Mesodermal cell (in vitro differentiated cells): Measurements from ENCODE around the gene RPL13.

Experiments used
- H3K27ac ChIP-seq: 2 replicates; pipeline ENCODE4 v1.7.0; 2013; ENCODE audit warnings: mild to moderate bottlenecking, low read depth, low read length, moderate library complexity; ENCODE audit not compliant: severe bottlenecking
- H3K36me3 ChIP-seq: 2 replicates; pipeline ENCODE4 v1.7.1; 2013; ENCODE audit warnings: mild to moderate bottlenecking, low read length, moderate library complexity; ENCODE audit not compliant: control insufficient read depth, insufficient read depth
- H3K4me1 ChIP-seq: one replicate; pipeline ENCODE4 v1.7.1; 2013; ENCODE audit warnings: mild to moderate bottlenecking, low read length; ENCODE audit not compliant: insufficient read depth, control insufficient read depth, poor library complexity, severe bottlenecking
- H3K4me3 ChIP-seq: 2 replicates; pipeline ENCODE4 v1.7.0; 2013; ENCODE audit warnings: low read length, control low read depth, mild to moderate bottlenecking; ENCODE audit not compliant: insufficient read depth, poor library complexity, severe bottlenecking; ENCODE audit errors: extremely low read depth
- H3K9me3 ChIP-seq: 2 replicates; pipeline ENCODE4 v1.7.1; 2013; ENCODE audit warnings: mild to moderate bottlenecking, low read length, moderate library complexity; ENCODE audit not compliant: control insufficient read depth
- WGBS, 2 experiments: methylation state at CpG; one replicate each; pipeline ENCODE4 v1.1.5; 2013; ENCODE audit warnings: missing lambda C conversion rate in 2 of 2; ENCODE audit not compliant: insufficient coverage in 2 of 2; 5-methylcytosine and 5-hydroxymethylcytosine counted together

The RPL13 gene

DNA sequence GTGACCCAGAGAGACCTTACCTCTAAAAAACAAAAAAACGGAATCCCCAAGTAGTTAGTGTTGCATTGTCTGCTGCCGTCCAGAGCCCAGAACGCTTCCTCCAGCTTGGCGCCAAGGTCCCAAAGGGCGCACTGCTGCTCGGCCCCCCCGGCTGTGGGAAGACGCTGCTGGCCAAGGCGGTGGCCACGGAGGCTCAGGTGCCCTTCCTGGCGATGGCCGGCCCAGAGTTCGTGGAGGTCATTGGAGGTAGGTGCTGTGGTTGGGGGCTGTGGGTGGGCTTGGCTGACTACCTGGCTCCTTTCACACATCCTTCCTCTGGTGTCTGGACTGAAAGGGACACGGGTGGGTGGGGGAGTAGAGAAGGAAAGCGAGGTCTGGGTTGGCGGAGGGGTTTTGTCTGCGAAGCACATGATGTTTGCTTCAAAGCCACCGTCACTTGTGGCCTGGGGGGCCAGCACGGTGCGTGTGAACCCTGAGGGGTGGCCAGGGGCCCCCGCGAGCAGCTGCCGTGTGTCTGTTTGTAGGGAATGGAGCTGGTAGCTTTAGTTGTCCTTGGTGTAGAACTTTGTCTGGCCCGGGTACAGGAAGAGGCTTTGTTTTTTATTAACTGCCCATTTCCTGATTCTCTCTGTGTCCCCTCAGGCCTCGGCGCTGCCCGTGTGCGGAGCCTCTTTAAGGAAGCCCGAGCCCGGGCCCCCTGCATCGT lies 28.5 kb upstream of the RPL13 start:
- Histone ChIP-seq H3K4me1 (no peaks in the 10 kb centered on the region), H3K36me3 (peaks cover 85% of the 10 kb centered on the region), H3K27ac (no peak overlapping the region), H3K4me3 (no peak overlapping the region), H3K9me3 (no peaks in the 10 kb centered on the region)
- WGBS, 2 experiments: 97 to 98% methylated on average over 20 to 25 of the region's 31 CpGs

DNA sequence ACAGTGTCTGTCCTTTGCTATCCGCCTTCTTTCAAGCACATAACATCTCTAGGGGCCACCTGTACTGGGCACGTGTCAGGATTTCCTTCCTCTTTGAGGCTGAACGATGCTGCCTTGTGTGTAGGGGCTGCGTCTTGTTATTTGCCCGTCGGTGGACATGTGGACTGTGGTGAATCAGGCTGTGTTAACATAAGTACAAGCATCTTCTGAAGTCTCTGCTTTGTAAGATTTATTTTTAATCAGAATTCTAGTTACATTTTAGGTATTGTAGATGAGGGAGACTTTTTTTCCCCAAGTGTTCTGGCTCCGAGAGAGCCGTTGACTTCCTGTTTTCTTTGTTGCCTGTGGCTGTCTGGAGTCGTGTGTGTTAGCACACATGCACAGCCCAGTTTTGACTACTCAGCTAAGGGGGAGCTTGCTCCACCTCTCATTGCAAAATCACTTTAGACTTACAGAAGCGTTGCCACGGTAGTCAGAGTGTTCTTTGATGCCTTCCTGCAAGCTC lies 26.2 kb upstream of the RPL13 start:
- Histone ChIP-seq H3K36me3 (peaks cover 82% of the 10 kb centered on the region), H3K27ac (no peak overlapping the region), H3K9me3 (no peaks in the 10 kb centered on the region), H3K4me1 (no peaks in the 10 kb centered on the region), H3K4me3 (no peak overlapping the region)
- WGBS, 2 experiments: 97% methylated on average over 9 to 10 of the region's 11 CpGs

DNA sequence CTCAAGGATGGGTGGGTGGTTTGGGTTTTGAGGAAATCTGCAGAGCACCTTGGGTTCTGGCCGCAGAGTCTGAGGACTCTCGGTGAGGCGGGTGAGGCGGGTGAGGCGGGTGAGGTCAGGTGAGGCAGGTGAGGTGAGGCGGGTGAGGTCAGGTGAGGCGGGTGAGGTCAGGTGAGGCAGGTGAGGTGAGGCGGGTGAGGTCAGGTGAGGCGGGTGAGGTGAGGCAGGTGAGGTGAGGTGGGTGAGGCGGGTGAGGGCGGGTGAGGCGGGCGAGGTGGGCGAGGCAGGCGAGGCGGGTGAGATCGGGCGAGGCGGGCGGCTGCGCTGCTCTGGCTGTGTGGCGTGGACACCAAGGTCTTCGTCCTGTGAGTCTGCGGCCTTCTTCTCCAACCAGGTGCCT lies 24.1 kb upstream of the RPL13 start:
- no peaks in the 10 kb centered on the region for H3K4me1 ChIP-seq
- H3K36me3 ChIP-seq: peaks cover 83% of the 10 kb centered on the region
- no peak overlapping the region for H3K27ac ChIP-seq
- no peaks in the 10 kb centered on the region for H3K9me3 ChIP-seq
- WGBS, 2 experiments: 97% methylated on average over 5 to 14 of the region's 24 CpGs
- no peak overlapping the region for H3K4me3 ChIP-seq

DNA sequence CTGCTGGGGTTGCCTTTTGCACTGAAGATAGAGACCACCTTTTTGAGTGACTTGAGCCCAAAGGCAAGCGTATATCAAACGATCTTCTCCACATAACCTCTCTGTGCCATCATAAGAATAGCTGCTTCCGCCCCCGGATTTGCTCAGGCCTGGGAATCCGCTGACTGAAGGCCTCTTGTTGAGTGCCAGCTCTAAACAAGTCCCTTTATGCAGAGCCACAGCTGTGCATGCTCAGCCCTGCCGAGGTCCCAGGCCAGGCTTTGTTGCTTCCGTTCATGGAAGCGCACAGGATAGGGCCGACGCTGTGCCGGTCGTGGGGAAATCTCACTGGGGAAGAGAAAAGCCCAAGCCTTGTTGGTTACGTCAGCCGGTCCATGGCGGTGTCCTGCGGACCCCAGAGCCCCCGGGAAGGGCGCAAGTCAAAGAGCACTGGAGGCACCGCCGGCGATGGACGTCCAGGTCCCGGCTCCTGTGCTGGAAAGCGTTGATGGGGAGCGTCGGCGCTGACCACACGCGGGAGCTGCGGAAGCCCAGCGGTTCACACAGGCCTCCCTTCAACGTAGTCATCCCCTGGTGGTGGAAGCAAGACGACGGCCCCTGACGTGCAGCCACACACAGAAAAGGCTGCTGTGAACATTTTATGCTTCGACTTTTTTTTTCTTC lies 23.5 kb upstream of the RPL13 start:
- Histone ChIP-seq H3K27ac (no peak overlapping the region), H3K9me3 (no peaks in the 10 kb centered on the region), H3K4me3 (no peak overlapping the region), H3K4me1 (no peaks in the 10 kb centered on the region), H3K36me3 (peaks cover 83% of the 10 kb centered on the region)
- 95% methylated on average over 35 to 36 of the region's 36 CpGs for WGBS, 2 experiments

DNA sequence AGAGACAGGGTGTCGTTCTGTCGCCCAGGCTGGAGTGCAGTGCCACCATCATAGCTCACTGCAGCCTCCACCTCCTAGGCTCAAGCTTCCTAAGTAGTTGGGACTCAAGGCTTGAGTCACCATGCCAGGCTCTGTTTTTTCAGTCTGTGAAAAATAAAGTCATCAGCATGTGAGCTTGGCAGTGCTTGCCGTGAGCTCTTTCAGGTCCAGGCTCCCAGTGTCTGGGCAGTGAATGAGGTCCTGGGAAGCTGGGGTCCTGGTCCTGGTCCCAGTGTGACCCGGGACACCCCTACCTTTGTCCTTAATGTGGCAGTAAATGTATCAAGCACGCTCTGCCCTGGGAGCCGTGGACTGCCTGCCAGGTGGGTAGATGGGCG lies 22.9 kb upstream of the RPL13 start:
- Histone ChIP-seq H3K27ac (no peak overlapping the region), H3K9me3 (no peaks in the 10 kb centered on the region), H3K36me3 (peaks cover 81% of the 10 kb centered on the region), H3K4me1 (no peaks in the 10 kb centered on the region), H3K4me3 (no peak overlapping the region)
- WGBS, 2 experiments: 92 to 99% methylated on average over 7 of the region's 7 CpGs

DNA sequence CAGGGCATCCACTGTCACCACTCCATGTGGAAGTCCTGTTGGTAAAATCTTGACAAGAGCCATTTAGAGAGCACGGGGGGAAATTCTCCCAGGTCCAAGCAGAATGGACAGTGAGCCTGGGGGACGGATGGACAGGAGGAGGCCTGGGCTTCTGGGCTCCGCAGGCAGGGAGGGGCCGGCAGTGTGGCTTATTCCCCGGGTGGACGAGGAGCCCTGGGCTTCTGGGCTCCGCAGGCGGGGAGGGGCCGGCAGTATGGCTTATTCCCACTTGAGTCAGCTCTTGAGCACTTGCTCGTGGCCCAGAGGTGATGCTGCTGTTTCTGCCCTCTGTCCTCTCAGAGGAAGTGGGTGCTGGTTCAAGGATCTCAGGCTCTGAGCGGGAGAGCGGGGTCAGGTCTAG lies 22.2 kb upstream of the RPL13 start:
- WGBS, 2 experiments: 98 to 100% methylated on average over 10 to 11 of the region's 12 CpGs
- no peaks in the 10 kb centered on the region for H3K9me3 ChIP-seq
- H3K36me3 ChIP-seq: peaks cover 76% of the 10 kb centered on the region
- H3K27ac ChIP-seq: no peak overlapping the region
- no peaks in the 10 kb centered on the region for H3K4me1 ChIP-seq
- H3K4me3 ChIP-seq: no peak overlapping the region

DNA sequence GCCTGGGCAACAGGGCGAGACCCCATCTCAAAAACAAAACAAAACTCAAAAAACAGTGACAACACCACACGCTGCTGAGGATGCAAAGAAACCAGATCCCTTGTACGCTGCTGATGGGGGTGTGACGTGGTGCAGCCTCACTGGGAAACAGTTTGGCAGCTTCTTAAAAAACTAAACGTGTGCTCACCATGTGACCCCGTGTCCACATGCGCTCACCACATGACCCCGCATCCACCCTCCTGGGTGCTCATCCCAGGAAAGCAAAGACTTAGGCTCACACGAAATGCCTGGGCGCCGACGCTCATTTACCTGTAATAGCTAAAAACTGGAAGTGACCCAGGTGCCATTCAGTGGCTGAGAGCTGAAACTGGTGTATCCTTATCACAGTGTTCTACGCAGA lies 19.9 kb upstream of the RPL13 start:
- H3K9me3 ChIP-seq: no peaks in the 10 kb centered on the region
- H3K27ac ChIP-seq: no peak overlapping the region
- WGBS, 2 experiments: 91 to 93% methylated on average over 13 of the region's 13 CpGs
- peaks cover 74% of the 10 kb centered on the region for H3K36me3 ChIP-seq
- no peak overlapping the region for H3K4me3 ChIP-seq
- H3K4me1 ChIP-seq: no peaks in the 10 kb centered on the region

DNA sequence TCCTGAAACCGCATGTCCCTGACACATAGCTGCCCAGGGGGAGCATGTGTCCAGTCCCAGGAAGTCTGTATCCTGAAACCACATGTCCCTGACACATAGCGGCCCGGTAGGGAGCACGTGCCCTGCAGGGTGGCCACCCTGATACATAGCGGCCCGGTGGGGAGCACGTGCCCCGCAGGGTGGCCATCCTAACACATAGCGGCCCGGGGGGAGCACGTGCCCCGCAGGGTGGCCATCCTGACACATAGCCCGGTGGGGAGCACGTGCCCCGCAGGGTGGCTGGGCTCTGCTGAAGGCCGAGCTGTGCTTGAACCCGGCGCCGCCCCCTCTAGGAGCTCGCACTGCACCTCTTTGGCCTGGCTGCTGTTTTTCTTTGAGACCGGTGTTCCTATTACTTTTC lies 18.7 kb upstream of the RPL13 start:
- Histone ChIP-seq H3K9me3 (no peaks in the 10 kb centered on the region), H3K36me3 (peaks cover 76% of the 10 kb centered on the region), H3K27ac (no peak overlapping the region), H3K4me1 (no peaks in the 10 kb centered on the region), H3K4me3 (no peak overlapping the region)
- WGBS, 2 experiments: 92 to 93% methylated on average over 17 to 21 of the region's 21 CpGs

DNA sequence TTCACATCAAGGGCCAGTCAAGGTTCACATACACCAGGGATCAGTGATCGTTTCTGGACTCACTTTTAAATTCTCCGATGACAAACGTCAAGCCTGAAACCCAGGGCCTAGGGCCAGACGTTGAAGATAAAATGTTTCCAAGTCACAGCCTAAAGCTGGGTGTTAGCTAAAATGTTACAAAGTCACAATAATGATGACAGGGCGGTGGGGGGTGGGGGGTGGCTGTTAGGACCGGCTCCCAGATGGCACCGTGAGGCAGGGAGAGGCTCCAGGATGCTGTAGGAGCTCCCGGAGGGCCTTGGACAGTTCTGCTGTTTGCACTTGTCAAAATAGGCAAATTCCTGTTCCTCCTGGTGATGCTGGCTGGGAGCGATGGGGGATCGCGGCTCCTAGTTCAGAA lies 16.4 kb upstream of the RPL13 start:
- H3K36me3 ChIP-seq: peaks cover 82% of the 10 kb centered on the region
- H3K9me3 ChIP-seq: no peaks in the 10 kb centered on the region
- H3K27ac ChIP-seq: no peak overlapping the region
- no peaks in the 10 kb centered on the region for H3K4me1 ChIP-seq
- H3K4me3 ChIP-seq: no peak overlapping the region
- WGBS, 2 experiments: 98% methylated on average over 10 to 11 of the region's 11 CpGs

DNA sequence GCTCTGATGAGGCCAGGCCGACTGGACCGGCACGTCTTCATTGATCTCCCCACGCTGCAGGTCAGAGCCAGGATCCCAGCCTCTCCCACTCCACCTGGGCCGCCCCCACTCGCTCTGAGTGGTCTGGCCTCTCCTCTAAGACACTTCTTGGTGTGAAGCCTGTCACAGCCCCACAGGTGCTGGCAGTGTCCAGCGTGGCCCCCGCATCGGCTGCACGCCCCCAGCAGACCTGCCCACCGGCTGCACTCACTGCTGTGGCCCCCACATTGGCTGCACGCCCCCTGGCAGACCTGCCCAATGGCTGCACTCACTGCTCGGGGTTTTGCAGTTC lies 15.8 kb upstream of the RPL13 start:
- Histone ChIP-seq H3K27ac (no peak overlapping the region), H3K4me3 (no peak overlapping the region), H3K36me3 (peaks cover 83% of the 10 kb centered on the region), H3K4me1 (no peaks in the 10 kb centered on the region), H3K9me3 (no peaks in the 10 kb centered on the region)
- WGBS, 2 experiments: 97 to 98% methylated on average over 12 to 13 of the region's 13 CpGs
